NCI-H446 (cell line): ENCODE results near the gene GPX3.

Source experiments
- DNase-seq, 2 experiments: peaks; one replicate each; lab custom pipeline; 2025; lab: John Stamatoyannopoulos, UW

Gene GPX3

DNA sequence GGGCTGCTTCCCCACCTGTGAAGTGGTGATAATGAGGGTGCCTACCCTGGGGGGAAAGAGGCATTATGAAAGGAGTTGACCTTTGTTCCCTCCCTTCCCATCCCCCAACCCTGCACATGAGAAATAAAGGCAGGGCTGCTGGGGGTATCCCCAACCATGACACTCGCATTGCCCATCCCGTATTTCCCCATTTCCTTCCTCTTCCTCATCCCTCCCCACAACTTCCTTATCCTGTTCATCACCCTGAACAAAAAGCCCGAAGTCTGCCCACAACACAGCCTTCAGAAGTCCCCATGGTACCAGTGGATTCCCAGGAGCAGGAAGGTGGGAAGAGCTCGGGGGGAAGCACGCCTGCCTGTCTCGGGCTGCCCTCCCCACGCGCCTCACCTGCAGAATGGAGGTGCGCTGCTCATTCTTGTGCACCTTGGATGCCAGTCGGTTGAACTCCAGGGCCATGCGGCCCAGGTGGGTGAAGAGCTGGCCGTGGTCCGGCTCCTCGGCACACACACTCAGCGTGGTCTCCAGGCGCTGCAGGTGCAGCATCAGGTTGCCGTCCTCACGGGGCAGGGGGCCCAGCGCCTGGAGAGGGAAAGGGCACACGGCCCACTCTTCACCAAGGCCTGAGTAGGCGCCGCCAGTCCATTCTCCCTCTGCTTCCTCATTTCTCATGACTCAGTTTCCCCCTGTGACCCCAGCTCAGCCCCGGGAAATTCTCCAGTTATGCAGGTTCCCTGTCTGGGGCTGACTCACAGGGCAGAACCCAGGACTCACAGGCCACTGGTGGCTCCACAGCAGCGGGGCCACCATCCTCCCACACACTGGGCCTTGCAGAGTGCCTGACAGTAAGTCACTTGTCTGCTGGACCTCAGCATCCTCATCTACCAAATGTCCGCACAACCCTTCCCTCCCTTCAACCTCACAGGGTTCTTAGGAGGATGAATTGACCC lies 36.3 kb downstream of the GPX3 start:
- no peak for DNase-seq

DNA sequence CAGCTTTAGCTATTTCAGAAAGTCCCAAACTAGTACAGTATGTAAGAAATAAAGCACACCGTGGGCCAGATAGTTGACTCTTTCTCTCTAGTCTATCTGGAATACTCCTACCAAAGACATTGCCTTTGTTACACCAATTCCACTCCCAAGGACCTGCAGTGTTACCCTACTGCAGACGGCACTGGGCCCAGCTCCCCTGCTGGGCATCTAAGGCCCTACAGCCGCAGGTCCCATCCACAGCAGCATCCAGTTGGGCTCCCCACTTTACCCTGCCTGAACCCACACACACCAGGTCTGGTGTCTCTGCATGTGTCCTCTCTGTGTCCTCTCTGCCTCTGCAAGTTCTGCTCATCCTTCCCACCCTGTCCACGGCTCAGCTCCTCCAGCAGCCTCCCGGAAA lies 37.9 kb downstream of the GPX3 start:
- no peak for DNase-seq

DNA sequence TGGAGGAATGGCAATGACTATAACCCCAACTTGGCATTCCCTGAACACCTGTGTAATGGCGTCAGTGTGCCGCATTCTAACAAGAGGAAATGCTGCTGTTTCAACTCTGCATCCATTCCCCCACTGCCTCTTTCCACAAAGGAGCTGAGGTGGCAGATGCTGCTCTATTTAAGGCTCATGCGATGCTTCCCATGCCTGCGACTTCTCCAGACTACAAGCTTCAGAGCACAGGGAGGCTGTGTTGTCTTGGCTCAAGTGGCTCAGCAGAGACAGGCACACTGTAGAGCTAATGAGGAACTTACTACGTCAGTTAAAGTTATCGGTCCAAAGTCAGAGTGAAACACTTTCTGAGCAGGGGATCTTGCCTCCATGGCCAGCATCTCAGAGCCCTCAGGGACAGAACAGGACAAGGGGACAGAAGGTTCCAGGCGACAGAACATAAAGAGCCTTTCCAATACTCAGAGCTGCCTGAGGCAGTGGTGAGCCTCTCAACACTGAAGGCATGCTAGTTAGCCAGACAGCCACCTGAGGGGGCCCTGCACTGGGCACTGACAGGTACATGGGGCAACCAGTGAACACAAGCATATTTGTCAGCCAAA lies 38.6 kb downstream of the GPX3 start:
- DNase-seq: no peak

DNA sequence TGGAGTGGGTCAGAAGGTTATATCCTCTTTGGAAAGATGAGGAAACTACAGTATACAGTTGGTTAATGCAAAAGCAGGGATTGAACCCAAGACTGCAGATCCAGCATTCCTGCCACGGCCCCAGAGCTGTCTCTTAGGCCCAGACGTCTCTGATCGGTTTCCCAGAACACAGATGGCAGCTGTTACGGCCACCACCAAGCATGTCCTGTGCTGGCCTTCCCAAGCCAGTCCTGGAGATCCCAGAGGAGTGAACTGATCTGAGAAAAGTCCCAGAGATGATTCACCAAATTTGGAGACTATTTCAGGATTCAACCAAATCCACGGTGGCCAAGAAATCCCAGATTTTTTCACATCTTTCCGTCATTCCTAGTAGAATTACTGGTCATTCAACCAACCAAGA lies 40.4 kb downstream of the GPX3 start:
- DNase-seq: no peak

DNA sequence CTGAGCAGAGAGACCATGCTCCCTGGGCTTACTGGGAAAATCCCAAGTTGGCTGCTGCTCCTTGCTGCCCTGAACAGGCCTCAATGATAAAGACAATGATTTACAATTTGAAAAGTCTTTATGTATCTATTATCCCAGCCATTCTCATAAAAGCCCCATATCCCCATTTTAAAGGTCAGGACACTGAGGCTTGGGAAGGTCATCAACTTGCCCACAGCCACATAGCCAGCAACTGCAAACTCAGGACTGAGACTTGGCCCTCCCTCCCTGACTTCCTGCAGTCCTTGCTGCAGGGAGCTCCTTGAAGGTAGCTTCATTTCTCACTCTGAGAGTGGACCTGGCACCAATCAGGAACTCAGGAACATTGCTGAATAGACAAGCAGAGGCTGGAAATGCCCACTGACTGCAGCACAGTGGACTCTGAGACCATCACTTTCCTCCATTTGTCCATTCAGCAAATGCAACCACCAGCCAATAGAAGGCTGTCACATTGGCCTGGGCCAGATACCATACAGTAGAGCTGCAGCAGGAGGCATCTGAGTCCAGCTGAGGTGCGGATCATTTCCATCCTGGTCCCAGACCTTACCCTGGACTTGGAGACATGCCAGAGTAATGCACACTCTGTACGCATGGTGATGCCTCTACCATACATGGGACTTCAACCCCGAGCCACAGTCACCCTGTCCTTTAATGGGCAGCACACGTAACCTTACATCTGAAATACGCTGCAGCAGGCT lies 42.2 kb downstream of the GPX3 start:
- no peak for DNase-seq

DNA sequence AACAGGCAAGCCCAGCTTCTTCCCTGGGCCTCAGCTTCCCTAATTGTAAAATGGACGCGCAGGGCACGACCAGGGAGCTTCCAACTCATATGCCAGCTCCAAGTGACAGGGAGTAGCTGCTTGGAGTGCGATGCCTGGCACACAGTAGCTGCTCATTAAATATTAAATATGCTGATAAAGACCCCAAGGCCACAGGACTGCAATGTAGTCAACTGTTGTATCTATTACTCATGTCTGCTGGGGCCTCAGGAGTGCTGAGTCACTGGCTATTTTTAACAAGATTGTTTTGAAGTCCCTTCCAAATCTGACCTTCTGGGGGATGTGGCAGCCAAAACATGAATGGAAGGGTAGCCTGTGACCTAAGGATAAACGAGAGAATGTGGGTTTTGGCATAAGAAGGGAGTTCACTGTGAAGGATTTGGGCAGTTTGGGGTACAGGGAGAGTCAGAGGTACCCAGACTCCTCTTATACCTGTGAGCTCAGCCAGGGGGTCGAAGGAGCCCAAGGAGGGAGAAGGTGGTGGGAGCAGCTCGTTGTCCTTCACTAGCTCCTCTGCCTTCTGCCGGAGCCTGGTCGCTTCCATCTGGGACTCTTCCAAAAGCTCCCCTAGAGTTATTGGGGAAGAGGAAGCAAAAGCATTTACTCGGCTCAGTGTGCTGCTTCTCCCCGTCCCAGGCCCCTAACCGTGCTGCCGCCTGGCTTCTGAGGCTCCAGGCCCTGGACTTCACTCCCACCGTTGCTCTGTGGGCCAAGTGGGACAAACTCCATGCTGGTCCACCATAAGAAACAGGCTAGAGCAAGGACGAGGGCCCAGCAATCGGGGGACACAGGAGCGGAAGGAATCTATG lies 43.0 kb downstream of the GPX3 start:
- no peak for DNase-seq

DNA sequence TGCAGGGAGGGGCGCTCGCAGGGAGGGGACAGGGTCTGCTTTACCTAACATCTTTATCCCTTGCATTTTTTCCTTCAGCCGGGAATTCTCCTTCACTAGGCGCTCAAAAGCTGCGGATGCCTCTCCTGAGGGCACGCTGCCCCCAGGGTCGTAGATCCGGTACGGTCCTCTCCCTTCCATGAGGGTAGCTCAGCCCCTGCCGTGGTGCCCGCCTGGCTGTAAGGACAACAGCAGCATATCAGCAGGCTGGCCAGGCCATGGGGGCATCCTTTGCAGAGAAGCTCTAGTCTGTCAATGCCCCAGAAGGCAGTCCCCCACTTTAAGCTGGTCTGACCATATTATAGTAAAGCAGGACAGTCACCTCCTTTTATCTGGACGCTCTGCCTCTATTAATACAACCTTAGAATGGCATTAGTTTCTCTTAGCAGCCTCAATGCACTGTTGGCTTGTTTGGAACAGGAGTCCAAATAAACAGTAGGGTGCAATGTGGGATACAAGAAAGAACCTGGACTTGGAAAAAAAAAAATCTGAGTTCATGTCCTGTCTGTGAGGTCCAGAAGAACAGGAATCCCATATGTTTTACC lies 44.6 kb downstream of the GPX3 start:
- no peak for DNase-seq

DNA sequence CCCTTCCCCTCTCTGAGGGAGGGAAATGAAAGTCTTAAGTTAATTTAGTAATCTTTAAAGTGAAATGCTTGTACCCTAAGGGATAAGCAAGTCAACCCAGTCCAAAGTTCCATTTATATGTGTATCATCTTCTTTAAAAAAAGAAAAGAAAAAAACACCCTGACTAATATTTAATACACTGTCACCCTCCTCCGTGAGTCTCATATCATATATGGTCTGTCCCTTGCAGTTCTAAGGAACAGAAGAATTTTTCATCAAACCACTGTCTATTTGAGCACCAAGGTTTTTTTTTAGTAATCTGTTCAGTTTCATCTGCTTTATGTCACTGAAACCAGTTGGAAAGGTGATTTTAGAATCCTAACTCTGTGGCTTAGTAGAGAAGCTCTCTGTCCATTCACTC lies 45.2 kb downstream of the GPX3 start:
- no peak for DNase-seq

DNA sequence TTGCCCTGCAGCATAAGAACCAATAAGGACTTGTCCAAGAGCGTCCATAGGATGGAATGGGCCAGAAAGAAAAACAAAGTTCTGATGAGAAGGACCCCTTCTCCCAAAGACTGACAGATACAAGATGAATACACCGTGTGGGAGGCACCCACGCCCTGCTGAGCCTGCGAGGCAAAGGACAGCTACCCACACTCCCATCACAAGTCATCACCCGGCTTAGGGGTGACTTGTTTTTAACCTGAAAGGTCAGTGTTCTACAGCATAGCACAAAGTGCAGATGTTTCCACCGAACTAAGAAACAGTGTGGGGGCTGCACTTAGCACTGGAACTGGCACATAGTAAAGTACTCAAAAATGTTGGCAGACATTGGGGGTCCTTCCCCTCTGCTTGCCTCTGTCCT lies 46.5 kb downstream of the GPX3 start:
- no peak for DNase-seq

DNA sequence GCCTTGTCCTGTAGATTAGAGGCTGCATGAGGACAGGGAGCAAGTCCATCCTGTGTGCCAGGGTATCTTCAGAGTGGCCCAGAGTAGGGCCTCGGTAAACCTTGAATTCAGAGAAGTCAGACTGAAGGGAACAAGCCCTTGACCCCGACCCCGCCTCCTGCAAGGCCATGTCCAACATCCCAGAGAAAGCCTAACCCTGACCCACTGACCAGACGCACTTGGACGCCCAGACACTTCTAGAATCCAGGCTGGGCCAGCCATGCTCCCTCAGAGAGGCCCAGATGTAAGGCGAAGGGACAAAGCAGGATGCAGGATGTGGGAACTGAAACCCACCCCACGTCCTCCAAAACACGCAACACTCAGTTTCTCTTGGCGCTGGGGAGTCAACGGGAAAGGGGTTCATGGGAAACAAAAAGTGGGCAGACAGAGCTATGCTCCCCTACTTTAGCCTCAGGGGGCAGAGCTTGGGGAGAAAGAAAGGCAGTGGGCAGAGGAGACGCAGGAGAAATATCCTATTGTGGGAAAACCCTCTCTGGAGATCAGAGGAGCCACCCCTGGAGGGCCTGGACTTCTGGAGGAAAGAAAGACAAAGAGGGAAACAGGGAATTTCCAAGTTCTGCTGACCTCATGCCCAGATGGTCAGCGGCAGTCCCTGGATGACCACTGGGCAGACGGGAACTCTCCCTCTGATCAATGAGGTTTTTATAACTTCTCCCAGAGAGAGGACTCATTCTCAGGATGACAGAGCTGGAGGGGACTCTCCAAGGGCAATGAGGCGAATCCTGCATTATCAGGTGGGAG lies 47.4 kb downstream of the GPX3 start:
- DNase-seq: no peak

DNA sequence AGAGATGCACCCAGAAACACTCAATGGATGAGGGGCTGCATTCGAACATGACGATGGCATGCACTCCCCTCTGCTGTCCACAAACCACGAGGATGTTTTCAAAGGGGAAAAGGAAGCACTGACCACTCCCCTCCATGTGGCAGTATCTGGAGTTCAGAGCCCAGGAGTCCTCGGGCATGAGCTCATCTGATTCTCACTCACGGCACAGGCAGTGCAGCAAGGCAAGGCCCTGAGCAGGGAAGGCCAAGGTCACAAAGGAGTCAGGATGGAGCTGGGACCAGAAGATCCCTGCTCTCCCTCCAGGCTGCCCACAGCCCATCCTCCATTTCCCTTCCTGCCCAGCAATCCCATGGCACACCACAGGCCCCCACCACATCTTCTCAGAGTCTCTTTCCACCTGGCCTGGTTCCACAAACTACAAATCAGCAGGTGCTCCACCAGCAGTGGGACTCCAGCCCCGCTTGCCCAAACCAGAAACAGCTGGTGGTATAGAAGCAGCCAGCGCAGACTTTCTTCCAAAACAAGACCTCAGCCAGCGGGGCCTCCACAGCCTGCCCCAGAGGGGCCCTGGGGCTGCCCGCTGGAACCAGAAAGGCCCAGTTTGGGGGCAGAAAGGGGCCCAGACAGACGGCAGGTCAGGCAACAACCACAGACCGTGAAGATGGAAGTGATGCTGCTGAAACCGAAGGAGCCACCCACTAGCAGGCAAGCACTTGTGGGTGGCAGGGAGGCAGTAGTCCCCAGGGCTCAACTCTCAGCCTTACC lies 48.2 kb downstream of the GPX3 start:
- DNase-seq: peak in 1 of 2 experiments; percentile 13

DNA sequence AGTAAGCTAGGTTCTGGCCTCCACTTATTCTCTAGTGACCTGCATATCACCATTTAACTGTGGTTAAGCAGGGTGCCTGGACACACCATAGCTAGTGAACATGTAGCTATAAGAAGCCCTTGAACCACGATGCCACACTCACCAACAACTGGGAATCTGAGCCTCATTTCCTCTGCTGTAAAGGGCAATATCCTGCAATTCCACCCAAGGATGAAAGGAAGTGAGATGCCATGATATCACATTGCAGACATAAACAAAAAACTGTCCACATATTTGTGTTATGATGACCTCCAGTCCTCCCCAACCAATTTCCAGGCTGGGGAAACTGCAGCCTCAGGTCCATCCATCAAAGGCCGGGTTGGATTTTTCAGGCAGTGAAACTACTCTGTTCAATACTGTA lies 50.1 kb downstream of the GPX3 start:
- DNase-seq: no peak

DNA sequence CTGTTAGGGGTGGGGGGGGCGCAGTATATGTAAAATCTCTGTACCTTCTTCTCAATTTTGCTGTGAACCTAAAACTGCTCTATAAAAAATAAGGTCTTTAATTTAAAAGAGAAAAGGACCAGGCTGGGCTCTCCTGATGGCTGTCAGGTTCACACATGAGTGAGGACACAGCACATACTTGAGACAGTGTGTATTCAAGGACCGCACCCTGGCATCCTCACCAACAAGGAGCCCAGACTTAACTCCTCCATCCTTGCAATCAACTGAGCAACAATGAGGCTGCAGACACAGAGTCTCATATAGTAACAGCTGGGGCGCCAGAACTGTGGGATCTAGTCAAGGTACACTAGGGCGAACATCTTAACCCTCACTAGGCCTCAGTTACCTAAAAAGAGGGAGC lies 50.6 kb downstream of the GPX3 start:
- no peak for DNase-seq

DNA sequence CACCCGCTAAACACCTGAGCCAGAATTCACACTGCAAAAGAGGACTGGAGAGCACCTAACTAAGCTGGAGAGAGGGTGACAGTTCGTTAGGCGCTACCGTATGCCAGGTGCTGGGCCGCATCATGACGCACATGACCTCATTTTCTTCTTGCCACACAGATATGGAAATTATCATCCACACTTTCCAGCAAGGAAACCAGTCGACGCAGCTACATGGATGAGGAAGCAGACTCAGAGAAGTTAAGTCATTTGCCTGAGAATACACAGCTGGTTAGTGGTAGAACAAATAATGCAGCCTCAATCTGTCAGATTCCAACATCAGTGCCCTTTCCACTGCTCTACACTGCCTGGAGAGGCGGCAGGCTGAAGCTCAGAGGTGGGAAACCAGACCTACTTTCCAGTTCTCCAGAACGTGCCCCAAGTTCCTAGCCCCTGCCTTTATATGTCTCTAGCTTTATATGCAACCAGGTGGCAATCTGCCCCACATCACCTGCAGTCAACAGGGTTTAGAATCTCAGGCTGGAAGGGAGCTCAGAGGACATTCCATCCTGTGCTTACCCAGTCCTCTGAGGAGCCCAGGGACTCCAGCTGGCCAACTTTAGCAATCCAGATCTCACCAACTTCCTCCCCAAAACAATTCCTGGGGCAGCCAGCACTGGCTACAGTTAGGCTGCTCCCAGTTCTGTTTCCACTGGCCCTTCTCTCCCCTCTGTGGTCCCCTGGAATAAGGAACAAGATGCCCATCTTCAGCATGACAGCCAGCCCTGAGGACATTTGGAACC lies 51.6 kb downstream of the GPX3 start:
- no peak for DNase-seq

DNA sequence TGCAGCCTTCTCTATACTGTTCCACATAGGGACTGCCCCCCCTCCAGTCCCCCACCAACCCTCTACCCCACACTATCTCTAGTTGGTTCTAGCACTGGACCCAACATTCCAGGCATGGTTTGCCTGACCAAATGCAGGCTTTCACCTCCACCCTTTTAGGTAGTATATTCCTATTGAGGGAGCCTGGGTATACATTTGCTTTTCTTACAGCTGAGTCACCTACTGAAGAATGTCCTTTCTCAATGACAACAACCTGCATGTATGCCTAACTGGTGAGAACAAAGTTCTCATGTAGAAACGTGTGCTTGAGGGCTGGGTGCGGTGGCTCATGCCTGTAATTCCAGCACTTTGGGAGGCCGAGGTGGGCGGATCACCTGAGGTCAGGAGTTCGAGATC lies 52.2 kb downstream of the GPX3 start:
- no peak for DNase-seq

DNA sequence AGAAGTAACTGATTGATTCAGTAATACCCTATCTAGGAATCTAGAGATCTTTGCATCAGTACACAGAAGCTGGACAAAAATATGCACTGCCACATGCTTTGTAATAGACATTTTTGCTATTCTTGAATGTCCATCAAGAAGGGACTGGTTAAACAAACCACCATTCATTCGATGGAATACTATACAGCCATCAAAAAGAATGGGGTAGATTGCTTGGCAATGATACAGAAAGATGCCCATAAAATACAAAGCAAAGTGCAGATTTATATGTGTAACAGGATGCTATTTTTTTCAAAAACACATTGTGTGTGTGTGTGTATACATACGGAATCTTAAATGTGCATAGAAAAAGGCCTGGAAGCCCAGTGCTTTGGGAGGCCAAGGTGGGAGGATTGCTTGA lies 52.9 kb downstream of the GPX3 start:
- no peak for DNase-seq

DNA sequence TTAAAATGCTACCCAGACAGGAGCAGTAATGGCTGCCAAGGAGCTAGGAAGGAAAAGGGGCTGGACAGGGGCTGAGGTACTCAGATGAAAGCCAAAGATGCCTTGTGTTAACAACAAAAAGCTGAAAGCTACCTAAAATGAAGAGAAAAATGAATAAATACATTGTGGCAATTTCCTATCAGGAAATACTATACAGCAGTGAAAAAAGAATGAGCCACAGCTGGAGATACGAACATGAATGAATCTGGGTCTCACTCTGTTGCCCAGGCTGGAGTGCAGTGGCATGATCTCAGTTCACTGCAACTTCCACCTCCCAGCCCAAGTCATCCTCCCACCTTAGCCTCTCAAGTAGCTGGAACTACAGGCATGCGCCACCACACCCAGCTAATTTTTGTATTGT lies 54.2 kb downstream of the GPX3 start:
- no peak for DNase-seq

DNA sequence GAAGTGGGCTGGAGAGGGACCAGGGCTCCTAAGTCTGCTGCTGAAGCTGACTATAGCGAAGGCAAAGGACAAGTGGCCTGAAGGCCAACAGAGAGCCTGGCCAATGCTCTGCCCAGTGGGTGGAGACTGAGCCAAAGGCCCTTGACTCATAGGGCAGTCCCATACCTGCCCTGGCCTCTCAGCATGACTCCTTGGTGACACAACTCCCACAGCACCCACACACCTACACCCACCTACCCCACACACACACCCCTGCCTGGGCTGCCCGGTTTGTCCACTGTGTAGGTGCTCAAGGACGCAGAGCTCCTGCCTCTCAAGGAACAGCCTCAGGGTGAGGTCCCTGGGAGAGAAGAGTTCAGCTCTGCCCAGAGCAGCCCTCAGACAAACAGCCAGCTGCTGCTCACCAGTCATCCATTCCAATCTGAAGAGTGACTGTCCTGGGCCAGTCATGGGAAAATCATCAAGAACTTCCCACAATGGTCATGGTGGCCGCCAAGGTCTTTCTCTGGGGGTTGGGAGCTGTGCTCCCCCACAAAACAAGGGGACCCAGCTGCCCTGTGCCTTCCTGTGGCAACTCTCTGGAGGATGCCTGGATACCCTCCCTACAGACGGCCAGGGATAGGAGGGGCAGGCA lies 55.4 kb downstream of the GPX3 start:
- DNase-seq: no peak

DNA sequence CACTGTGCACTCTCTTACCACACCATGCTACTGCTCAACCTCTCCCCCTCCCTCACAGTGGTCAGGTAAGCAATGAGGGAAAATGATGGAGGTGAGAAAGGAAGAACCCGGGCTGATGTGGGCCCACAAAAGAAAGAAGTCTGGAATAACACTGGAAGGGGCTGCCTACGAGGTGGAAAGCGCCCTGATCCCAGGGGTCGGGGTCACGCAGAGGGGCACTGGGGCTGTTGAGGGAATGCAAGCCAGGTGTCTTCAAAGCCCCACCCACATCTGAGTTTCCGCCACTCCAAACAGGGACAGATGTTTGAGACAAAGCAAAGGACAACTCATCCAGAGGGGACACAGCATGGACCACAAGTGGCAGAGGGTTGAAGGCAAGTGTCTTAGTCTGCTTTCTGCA lies 56.2 kb downstream of the GPX3 start:
- DNase-seq: no peak
